CMK (cell line): ENCODE results near the gene LATS1.
"Not testable (repeated sequence)": the region's sequence is repeated elsewhere in the genome, so short reads cannot be mapped to it uniquely, and the experiment has no call there.

Experiments used
- DNase-seq: peaks from one replicate; pipeline ENCODE4 v3.0.0-alpha.2; 2010; ENCODE audit warnings: low read depth

LATS1 gene

DNA sequence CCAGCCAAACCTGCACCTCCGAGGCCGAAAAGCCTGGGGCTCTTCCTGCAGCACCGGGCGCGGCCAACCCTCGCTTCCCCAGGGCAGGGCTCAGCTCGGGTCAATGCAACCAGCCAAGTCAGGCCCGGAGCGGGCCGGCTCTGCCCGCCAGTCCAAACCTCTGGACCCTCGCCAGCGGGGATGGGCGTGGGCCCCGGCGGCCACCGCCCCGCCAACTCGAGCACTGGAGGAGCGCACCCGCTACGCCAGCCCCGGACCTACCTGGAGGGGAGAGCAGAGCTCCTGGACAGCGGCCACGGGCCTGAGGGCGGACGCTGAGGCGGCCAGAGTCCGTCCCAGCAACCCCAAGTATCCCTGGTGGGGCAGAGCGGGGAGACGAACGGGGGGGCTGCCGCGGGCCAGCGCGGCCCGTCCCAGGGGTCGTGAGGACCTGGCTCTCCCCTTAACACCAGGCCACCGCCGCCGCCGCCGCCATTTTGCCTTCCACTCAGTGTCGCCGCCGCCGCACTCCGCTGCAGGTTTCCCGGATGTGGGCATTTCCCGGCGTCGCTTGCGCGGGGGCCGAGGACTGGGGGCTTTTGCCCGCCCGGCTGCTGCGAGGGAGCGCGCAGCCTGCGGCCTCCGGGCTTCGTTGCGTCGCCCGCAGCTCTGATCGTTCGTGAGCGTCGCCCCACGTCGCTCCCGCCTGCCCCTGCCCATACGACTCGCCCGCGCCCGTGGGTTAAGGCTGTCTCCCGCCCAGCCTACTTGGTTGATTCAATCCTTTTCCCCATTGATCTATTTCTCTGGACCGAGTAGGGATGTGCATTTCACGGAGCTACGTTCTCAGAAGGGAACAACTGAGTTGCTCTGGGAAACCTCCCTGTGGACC is at the start of gene LATS1:
Gene LATS1 (minus strand): TSS at position 514 of the 871 bp plus-strand sequence. CDS start 15,975 bp downstream, outside the sequence.
- DNase-seq, result peak; percentile 41

DNA sequence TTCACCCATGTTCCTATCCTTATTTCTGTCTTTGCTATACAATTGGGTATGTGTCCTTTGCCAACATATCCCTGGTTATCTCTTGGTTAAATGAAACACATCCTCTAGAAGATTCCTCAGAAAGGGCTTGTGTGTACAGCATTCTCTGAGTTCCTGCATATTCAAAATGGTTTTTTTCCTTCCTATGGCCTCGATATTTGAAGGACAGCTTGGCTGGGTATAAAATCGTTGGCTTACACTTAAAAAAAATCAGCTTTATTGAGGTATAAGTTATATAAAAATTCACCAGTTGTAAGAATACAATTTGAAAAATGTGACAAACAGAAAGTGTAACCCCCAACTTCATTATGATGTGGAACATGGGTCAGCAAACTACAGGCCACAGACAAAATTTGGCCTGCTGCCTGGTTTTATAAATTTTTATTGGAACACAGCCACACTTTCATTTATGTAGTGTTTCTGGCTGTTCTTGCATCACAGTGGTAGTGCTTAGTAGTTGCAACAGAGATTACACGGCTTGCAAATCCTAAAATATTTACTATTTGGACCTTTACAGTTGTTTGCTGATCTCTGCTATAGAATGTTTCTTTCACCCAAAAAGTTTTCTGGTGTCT is 48.4 kb upstream of the LATS1 start:
- no peak for DNase-seq

DNA sequence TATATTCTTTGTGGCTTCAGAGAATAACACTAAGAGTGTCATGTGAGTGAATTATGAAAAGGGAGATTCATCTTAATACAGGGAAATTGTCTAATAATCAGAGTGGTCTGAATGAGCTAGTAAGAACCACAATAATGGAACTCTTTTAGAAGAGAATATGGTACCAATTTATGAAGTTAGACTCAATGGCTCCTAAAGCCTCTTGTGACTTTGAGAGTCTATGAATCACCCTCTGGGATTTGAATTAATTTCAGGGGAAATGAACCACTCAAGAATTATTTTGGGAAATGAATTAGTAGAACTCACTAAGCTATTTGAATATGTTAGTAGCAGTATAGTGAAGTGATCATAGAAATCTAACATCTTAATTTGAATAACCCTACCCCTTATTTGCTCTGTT is 46.0 kb upstream of the LATS1 start:
- no peak for DNase-seq

DNA sequence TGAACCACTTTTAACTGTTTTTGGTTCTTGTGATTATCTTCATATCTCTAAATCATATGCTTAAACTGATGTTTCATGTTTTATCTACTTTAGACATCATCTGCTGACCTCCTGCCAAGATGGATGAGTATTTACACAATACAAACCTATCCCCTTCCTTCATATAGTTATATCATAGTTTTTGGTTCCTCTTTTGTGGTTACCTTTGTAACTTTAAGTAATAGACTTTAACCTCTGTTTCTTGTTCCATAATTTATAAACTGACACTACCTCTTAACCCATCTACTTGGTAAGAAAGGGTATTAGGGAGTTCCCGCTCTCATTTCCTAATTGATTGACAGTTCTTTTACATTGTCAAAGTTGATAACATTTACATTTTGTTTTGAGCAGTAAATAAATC is 43.5 kb upstream of the LATS1 start:
- no peak for DNase-seq

DNA sequence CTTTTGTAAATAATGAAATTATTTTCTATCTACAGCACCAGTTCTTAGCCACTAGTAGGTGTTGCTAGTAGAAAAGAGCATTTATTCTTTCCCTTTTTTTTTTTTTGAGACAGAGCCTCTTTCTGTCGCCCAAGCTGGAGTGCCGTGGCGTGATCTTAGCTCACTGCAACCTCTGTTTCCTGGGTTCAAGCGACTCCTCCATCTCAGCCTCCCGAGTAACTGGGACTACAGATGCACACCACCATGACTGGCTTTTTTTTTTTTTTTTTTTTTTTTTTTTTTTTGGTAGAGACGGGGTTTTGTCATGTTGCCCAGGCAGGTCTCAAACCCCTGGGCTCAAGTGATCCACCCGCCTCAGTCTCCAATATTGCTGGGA is 38.3 kb upstream of the LATS1 start:
- DNase-seq, result no peak

DNA sequence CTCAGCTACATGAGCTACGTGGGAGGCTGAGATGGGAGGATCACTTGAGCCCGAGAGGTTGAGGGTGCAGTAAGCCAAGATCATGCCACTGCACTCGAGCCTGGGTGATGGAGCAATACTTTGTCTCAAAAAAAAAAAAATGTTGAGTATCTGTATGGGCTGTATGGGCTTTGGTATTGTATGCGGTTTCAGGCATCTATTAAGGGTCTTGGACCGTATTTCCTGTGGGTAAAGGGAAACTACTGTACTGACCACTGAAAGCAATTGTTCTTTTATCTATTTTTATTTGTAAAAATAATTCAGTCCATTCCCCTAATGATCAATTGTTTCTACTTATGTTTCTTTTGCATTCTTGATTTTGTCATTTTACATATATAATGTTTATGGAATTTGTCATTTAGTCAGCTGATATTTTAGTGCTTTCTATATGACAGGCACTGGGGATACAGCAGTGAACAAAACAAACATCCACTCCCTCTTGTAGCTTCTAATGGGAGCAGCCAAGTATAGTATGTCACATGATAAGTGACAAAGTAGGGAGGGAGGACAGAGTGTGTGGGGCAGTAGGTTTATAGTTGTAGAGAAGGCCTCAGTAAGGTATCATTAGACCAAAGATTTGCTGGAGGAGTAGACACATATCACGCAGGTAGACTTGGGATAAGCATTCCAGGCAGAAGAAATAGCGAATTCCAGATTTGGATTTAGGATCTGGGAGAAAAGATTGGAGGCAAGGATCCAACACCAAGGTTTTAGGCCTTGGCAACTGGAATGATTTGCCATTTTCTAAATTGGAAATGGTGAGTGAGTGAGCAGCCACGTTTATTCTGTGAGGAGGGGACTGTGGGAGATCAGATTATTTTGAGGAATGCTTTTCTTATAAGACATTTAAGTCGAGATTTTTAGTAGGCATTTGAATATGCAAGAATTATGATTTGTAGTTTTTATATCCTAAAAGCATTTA is 37.7 kb upstream of the LATS1 start:
- no peak for DNase-seq

DNA sequence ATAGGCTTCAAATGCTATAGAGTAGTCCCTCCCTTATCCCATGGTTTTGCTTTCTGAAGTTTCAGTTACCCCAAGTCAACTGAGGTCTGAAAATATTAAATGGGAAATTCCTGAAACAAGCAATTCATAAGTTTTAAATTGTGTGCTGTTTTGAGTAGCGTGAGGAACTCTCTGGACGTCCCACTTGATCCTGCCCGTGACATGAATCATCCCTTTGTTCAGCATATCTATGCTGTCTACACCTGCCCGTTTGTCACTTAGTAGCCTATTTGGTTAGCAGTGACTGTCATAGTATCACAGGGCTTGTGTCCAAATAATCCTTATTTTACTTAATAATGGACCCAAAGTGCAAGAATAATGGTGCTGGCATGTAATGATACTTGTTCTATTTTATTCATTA is 36.6 kb upstream of the LATS1 start:
- no peak for DNase-seq

DNA sequence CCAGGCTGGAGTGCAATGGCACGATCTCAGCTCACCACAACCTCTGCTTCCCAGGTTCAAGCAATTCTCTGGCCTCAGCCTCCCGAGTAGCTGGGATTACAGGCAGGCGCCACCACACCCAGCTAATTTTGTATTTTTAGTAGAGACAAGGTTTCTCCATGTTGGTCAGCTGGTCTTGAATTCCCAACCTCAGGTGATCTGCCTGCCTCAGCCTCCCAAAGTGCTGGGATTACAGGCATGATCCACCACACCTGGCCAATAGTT is 35.4 kb upstream of the LATS1 start:
- not testable (repeated sequence) for DNase-seq

DNA sequence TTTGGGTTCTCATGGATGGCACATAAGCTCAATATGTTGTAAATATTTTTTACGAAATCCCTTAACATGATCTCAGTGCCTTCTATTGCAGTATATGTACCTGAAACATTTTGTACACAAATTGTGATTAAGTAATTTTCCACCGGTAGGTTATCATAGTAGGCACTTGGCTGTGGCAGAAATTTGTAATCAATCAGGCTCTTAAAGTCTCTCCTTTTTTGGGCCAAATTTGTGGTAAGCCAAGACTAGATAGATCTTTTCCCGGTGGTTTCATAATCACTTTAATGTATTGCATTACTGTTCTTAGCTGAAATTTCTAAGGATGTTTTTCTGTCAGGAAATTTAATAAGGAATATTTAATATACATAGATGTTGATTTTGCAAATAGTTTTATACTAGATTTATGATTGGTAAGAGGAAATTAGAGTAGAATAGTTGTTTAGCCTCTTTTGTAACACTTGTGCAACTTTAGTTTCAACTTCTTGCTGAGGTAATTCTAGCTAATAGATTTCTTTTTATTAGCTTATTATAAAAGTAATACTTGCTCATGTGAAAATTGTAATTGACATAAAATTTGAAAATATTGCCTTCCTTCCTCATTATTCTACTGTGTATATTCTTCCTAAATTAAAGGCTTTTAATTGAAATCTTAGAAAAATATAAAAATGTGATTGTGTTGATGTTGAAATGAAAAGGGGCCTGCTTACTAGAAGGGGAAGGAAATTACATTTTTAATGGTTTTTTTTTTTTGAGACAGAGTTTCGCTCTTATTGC is 34.9 kb upstream of the LATS1 start:
- DNase-seq, result no peak

DNA sequence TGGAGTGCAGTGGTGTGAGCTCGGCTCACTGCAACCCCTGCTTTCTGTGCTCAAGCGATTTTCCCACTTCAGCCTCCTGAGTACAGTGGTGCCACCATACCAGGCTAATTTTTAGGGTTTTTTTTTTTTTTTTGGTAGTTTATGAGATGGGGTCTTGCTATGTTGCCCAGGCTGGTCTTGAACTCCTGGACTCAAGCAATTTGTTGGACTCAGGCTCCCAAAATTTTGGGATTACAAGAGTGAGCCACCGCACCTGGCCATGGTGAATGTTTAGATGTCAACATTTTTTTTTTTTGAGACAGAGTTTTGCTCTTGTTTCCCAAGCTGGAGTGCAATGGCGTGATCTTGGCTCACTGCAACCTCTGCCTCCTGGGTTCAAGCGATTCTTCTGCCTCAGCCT is 34.0 kb upstream of the LATS1 start:
- not testable (repeated sequence) for DNase-seq

DNA sequence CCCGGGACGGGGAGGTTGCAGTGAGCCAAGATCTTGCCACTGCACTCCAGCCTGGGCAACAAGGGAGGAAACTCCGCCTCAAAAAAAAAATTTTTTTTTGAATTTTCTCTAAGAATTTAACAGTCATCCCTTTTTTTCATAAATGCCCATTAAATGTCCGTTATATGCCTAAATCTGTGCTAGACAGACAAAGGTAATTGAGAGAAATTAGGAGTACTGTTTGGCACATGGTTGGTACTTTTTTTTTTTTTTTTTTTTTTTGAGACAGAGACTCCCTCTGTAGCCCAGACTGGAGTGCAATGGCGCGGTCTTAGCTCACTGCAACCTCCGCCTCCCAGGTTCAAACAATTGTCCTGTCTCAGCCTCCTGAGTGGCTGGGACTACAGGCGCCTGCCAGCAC is 33.3 kb upstream of the LATS1 start:
- DNase-seq, result no peak

DNA sequence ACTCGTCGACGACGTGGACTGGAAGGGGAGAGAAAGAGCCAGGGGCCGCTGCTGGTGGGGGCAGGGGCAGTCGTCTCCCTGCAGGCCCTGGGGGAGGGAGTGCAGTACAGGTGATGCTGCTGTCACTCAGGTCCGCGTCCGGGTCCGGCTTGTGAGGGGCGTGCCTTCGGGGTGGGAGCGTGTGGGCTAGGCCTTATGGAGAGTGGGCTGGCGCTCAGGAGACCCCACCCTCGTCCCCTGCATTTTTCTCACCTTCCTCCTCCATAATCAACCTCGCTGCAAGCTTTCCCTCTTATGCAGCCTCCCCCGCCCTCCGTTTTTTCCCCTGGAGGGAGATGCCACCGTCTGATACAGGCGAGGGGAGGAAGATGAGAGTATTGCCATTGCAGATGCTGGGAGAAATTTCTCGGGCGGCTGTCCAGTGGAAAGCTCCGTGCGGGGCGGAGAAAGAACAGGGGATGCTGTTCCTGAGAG is 32.3 kb upstream of the LATS1 start:
- DNase-seq, result peak; percentile 80

DNA sequence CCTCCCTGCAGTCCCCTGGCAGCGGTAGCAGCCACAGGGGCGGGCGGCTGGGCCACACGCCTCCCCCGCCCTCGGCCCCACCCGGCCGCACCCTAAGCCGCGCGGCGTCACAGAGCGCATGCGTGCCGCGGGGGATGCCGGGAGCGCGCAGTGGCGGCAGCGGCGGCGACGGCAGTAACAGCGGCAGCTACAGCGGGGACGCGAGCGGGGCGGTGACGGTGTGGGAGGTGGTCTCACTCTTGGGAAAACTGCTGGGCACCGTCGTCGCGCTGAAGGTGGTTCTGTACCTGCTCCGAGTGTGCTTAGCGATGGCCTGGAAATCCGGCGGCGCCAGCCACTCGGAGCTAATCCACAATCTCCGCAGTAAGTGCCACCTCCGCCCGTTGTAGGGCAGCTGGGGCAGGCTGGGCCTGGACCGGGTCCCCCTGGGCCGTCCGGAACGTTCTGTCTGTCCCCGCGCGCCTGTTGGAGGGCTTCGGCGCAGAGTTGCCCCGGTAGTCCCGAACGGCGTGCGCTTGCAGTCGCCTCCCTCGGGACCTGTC is 31.8 kb upstream of the LATS1 start, which contains the start of gene PCMT1:
Gene PCMT1 (plus strand): TSS at position 148 of the 542 bp plus-strand sequence. CDS start 161 bp downstream, at position 309.
- DNase-seq, result peak; percentile 79

DNA sequence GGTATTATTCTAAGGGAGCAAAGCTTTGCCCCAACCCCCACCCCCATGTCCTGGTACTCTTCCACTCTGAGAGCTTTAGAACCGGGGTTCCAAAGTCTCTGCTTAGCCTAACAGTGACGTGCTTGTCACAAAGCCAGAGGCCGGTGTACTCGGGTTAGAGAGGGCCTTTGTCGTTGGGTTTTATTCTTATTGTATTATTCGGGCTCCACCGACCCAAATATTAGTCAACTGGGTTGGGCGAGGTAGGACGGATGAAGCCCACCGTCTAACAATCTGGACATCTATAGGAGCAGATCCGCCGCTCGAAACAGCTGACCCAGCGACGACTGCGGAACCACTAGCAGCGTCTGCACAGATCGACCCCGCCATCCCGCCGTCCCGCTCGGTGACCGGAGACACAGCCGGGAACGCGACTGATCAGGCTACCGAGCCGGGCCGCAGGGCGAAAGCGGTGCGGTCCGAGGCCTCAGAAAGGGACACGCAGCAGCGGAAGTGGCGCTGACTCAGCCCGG is 31.2 kb upstream of the LATS1 start:
- DNase-seq, result not testable (repeated sequence)

DNA sequence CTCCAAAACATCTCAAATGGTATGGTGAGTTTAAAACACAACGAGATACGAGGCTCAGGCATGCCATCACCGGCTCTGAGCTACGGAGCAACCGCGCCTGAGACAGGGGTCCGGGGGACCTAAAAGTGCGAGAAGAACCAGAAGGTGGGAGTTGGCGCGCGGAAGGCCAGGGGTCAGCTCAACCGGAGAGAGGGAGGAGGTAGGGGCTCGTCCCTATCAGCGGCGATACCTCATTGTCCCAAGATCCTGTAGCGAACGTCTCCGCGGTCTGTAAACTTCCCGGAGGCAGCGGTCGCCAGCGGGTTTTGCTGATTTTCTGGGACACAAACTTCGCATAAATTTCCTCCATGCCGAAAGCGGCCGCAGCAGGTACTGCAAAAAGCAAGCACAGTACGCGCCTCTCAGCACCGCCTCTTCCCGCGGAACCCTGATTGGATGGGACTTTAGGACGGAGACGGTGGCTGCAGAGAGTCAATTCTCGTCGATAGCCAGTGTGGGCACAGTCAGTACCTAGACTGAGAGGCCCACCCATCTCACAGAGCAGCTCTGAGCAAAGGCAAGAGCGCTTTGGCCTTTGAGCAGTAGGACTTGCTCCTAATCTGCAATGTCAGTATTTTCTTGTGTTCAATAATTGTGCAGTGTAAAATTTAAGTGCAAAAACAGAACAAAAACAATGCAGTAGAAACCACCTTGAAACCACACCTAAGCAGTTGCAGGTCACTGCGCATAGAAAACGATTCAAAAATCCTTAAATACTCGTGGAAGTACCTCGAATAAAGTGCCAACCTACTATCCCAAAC is 28.4 kb upstream of the LATS1 start, which contains the start of gene NUP43:
Gene NUP43 (minus strand): TSS at position 383 of the 800 bp plus-strand sequence. CDS start 34 bp downstream, at position 349.
- peak; percentile 96 for DNase-seq

DNA sequence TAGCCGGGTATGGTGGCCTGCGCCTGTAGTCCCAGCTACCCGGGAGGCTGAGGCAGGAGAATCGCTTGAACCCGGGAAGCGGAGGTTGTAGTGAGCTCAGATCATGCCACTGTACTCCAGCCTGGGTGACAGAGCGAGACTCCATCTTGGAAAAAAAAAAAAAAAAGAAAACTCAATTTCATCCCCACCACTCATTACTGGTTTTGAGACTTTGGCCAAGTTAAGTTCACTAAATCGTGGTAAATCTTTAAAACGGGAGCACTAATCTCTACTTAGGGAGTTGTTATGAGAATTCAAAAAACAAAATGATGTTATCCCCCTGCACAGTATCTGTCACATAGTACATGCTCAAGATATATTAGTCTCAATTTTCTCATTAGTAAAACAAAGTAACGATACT is 27.4 kb upstream of the LATS1 start:
- DNase-seq, result not testable (repeated sequence)

DNA sequence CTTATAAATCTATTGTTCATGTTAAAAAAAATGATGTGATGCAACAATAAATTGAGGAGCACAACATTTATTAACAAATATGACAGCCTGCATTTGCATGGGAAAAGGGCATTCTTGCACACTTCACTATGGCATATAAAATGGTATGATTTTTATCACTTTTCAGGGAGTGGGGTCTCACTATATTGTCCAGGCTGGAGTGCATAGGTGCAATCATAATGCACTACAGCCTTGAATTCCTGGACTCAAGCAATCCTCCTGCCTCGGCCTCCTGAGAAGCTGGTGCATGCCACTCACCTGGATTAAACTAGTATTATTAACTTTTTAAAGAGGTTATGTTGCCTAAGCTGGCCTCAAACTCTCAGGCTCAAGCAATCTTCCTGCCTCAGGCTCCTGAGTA is 17.0 kb upstream of the LATS1 start:
- no peak for DNase-seq

DNA sequence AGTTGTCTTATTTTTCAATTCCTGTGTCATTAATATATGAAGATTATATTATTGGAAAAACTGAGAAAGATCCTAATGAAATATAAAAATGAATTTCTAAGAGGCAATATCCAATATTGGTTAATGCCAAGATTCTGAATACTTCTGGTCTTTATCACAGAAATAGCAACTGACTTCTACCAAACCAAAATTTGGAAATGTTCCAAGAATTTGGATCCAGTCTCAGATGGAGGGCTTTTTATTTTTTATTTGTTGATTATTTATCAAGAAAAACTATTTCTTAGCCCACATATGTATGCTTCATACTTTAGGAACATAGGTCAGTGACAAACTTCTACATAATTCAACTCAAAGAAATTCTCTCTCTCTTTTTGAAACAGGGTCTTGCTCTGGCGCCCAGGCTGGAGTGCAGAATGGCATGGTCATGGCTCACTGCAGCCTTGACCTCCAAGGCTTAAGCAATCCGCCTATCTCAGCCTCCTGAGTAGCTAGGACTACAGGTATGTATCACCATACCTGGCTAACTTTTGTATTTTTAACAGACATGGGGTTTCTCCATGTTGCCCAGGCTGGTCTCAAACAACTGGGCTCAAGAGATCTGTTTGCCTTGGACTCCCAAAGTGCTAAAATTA is 15.3 kb upstream of the LATS1 start:
- no peak for DNase-seq

DNA sequence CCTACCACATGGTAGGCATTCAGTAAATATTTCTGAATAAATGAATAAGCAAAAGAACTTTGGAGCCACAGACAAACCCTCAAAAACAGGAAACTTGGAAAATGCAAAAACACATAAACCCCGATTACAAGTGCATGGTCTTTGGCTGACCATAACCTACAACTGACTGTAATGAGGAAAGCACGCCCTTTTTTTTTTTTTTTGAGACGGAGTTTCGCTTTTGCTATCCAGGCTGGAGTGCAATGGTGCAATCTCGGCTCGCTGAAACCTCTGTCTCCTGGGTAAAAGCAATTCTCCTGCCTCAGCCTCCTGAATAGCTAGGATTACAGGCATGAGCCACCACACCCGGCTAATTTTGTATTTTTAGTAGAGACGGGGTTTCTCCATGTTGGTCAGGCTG is 11.9 kb upstream of the LATS1 start:
- no peak for DNase-seq
